GM23248 (cell line): Measurements from ENCODE around the gene CHST5. TPM values are rescaled to one million over a fixed set of nuclear protein-coding genes. Genes with fewer than 3 reads are reported as not detected.

ENCODE experiments used
- DNase-seq: peaks from one replicate; pipeline ENCODE4 v3.0.0-alpha.2; 2015
- H2AFZ ChIP-seq: fragments of 200-600 bp; sonication (generic); 2 replicates; pipeline ENCODE4 v1.6.1; 2016; ENCODE audit warnings: antibody characterized with exemption
- H3F3A ChIP-seq: fragments of 200-600 bp; sonication (generic); 2 replicates; pipeline ENCODE4 v1.6.1; 2016; ENCODE audit warnings: mild to moderate bottlenecking, antibody characterized with exemption, mixed run types; ENCODE audit not compliant: insufficient read depth
- H3K27ac ChIP-seq: fragments of 200-600 bp; sonication (generic); 2 replicates; pipeline ENCODE4 v1.5.1; 2016; ENCODE audit warnings: mild to moderate bottlenecking
- H3K27me3 ChIP-seq: fragments of 200-600 bp; sonication (generic); replicated peaks from 2 replicates; pipeline ENCODE4 v1.6.1; 2016; ENCODE audit warnings: mild to moderate bottlenecking; ENCODE audit not compliant: insufficient read depth
- H3K36me3 ChIP-seq: fragments of 200-600 bp; sonication (generic); 2 replicates; pipeline ENCODE4 v1.6.1; 2016; ENCODE audit warnings: low read depth, mild to moderate bottlenecking
- H3K4me1 ChIP-seq: fragments of 200-600 bp; sonication (generic); 2 replicates; pipeline ENCODE4 v1.6.1; 2016; ENCODE audit warnings: mild to moderate bottlenecking; ENCODE audit not compliant: insufficient read depth
- H3K4me2 ChIP-seq: fragments of 200-600 bp; sonication (generic); one replicate; pipeline ENCODE4 v1.6.1; 2016; ENCODE audit warnings: mild to moderate bottlenecking; ENCODE audit not compliant: unreplicated experiment
- H3K4me3 ChIP-seq: fragments of 200-600 bp; sonication (generic); 2 replicates; pipeline ENCODE4 v1.5.1; 2016; ENCODE audit warnings: mild to moderate bottlenecking
- H3K79me2 ChIP-seq: fragments of 200-600 bp; sonication (generic); 2 replicates; pipeline ENCODE4 v1.6.1; 2016; ENCODE audit warnings: mild to moderate bottlenecking; ENCODE audit not compliant: insufficient read depth
- H3K9ac ChIP-seq: fragments of 200-600 bp; sonication (generic); 2 replicates; pipeline ENCODE4 v1.6.1; 2016; ENCODE audit warnings: mild to moderate bottlenecking
- H3K9me2 ChIP-seq: fragments of 200-600 bp; sonication (generic); 2 replicates; pipeline ENCODE4 v1.6.1; 2016; ENCODE audit warnings: mixed run types, mild to moderate bottlenecking, moderate library complexity; ENCODE audit not compliant: insufficient read depth
- H3K9me3 ChIP-seq: fragments of 200-600 bp; sonication (generic); one replicate; pipeline ENCODE4 v1.6.1; 2017; ENCODE audit warnings: low read depth
- H4K20me1 ChIP-seq: fragments of 200-600 bp; sonication (generic); 2 replicates; pipeline ENCODE4 v1.6.0; 2016; ENCODE audit not compliant: insufficient read depth
- EZH2 ChIP-seq: fragments of 200-600 bp; sonication (generic); IDR thresholded peaks from 2 replicates; pipeline ENCODE4 v1.6.1; 2018; ENCODE audit warnings: antibody characterized with exemption, mild to moderate bottlenecking; ENCODE audit not compliant: insufficient read depth, poor library complexity, severe bottlenecking
- EZH2phosphoT487 ChIP-seq: fragments of 200-600 bp; sonication (generic); IDR thresholded peaks from 2 replicates; pipeline ENCODE4 v1.6.1; 2018; ENCODE audit warnings: antibody characterized with exemption, moderate library complexity, mild to moderate bottlenecking, low read depth; ENCODE audit not compliant: insufficient read depth
- WGBS, 2 experiments: methylation state at CpG; one replicate each; pipeline ENCODE4 v1.1.6; 2015 to 2017; ENCODE audit warnings: low lambda C conversion rate in 2 of 2, low coverage in 1 of 2; ENCODE audit errors: missing lambda C conversion rate in 2 of 2; 5-methylcytosine and 5-hydroxymethylcytosine counted together
- in situ Hi-C: fragments of 300-500 bp; cut with MboI; formaldehyde crosslinking; loops from 2 replicates; pipeline ENCODE4 v1.15.0; 2020
- polyA plus RNA-seq: library from polyadenylated mRNA; unstranded; fragments of >200 nt; fragmentation: Nextera tagmentation; extraction: Ambion mirVana; gene quantifications from 2 replicates; pipeline ENCODE4 v1.2.1, GENCODE V29; 2016
- total RNA-seq: library from RNA; depleted of rRNA; stranded (reverse); fragments of >200 nt; shearing (Covaris generic); gene quantifications from 2 replicates; pipeline ENCODE4 v1.2.3, GENCODE V29; 2014

Gene CHST5
- total and polyA plus RNA-seq, 2 experiments from 2014 or later: not detected

DNA sequence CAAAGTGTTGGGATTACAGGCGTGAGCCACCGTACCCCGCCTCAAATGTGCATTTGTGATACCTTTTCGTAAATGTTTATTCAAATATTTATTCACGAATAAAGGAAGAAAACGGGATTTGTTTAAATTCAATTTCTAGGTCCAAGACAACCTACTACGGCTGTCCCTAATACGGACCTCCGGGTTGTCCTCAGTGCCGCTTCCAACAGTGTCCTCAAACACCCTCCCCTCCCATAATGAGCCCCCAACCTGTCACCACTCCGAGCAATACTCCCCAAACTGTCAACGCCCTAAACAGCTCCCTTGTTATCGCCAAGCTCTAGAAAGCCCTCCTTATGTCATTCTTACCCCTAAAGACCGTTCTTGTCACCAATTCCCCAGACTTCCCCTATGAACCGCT, 29.7 kb upstream of the CHST5 start:
- 18 to 20% methylated on average over 15 of the region's 15 CpGs for WGBS, 2 experiments
- Histone ChIP-seq H3K27me3 (no peaks in the 10 kb centered on the region), H3K4me3 (peak overlapping the region; percentile 88), H3K9me3 (no peaks in the 10 kb centered on the region), H3K36me3 (peaks cover 26% of the 10 kb centered on the region), H4K20me1 (peaks cover 4% of the 10 kb centered on the region; the same call in 1 of the 2 replicates), H3K79me2 (peaks cover 44% of the 10 kb centered on the region), H3K4me2 (peak overlapping the region; percentile 98), H3K9ac (peak overlapping the region; percentile 80), H3F3A (peaks cover 14% of the 10 kb centered on the region; the same call in 1 of the 2 replicates), H3K4me1 (peaks cover 18% of the 10 kb centered on the region; the same call in 1 of the 2 replicates), H3K9me2 (no peaks in the 10 kb centered on the region), H2AFZ (peak overlapping the region; percentile 99), H3K27ac (0 out of 2 replicates have a peak overlapping the region, but pooled peaks have one; percentile 4)
- in situ Hi-C loops: no loop called here
- TF ChIP-seq EZH2: no peak
- TF ChIP-seq EZH2phosphoT487: no peak
- no peak for DNase-seq

DNA sequence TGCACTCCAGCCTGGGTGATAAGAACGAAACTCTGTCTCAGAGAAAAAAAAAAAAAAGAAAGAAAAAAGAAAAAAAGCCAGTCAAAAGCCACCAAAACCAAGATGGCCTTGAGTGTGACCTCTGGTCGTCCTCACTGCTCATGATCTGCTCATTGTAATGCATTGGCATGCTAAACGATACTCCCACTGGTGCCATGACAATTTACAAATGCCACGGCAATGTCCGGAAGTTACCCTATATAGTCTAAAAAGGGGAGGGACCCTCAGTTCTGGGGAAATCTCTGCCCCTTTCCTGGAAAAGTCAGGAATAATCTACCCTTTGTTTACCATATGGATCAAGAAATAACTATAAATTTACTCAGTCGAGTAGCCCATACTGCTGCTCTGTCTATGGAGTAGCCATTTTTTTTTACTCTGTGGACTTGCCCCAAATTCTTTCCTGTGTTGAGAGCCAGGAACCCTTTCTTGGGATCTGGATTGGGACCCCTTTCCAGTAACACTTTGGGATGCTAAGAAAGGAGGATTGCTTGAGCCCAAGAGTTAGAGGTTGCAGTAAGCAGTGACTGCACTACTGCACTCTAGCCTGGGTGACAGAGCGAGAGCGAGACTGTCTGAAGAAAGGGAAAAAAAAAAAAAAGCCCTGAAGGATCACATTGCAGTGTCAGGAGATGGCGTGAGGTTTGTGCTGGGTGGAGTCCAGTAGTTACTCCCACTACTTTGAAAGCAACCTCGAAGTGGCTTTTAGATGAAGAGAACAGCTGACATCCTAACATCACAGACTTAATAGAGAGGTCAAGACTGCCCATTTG, 23.9 kb upstream of the CHST5 start:
- Histone ChIP-seq H3K9me2 (no peaks in the 10 kb centered on the region), H3K79me2 (no peaks in the 10 kb centered on the region), H3K9me3 (no peaks in the 10 kb centered on the region), H4K20me1 (no peaks in the 10 kb centered on the region), H3K36me3 (no peaks in the 10 kb centered on the region), H3K27me3 (no peaks in the 10 kb centered on the region), H3K9ac (no peak overlapping the region), H3K4me2 (no peak overlapping the region), H3K27ac (no peak overlapping the region), H3K4me3 (no peak overlapping the region), H2AFZ (peak overlapping the region; percentile 67), H3F3A (peaks cover 9% of the 10 kb centered on the region), H3K4me1 (peaks cover 4% of the 10 kb centered on the region; the same call in 1 of the 2 replicates)
- WGBS, 2 experiments: 33% methylated on average over 9 to 10 of the region's 10 CpGs
- DNase-seq: peak; percentile 74
- no peak for TF ChIP-seq EZH2phosphoT487
- TF ChIP-seq EZH2: no peak
- in situ Hi-C loops: no loop called here

DNA sequence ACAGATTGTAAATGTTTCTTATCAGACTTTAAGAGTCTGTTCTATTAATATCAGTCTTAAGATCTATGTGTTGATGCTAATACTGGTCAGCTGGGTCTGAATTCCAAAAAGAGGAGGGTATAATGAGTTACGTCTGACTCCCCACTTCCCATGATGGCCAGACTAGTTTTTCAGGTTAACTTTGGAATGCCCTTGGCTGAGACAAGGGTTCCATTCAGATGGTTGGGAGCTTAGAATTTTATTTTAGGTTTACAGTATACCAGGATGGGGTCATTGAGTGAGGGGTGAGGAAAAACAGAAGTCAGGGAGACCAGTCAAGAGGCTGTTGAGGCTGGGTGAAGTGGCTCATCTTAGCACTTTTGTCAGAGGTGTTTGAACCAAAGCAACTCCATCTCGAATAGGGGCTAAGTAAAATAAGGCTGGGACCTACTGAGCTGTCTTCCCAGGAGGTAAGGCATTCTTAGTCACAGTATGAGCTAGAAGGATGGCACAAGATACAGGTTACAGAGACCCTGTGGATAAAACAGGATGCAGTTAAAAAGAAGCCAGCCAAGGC, 23.0 kb upstream of the CHST5 start:
- DNase-seq: no peak
- Histone ChIP-seq H3K79me2 (0 out of 2 replicates have a peak, but pooled peaks cover 3% of the 10 kb centered on the region), H3K27me3 (no peaks in the 10 kb centered on the region), H3K4me3 (no peak overlapping the region), H2AFZ (no peak overlapping the region), H3K9me2 (no peaks in the 10 kb centered on the region), H3K36me3 (no peaks in the 10 kb centered on the region), H3F3A (peaks cover 5% of the 10 kb centered on the region), H3K27ac (no peak overlapping the region), H4K20me1 (no peaks in the 10 kb centered on the region), H3K4me1 (peaks cover 4% of the 10 kb centered on the region; the same call in 1 of the 2 replicates), H3K4me2 (no peak overlapping the region), H3K9ac (no peak overlapping the region), H3K9me3 (no peaks in the 10 kb centered on the region)
- TF ChIP-seq EZH2phosphoT487 (no peak), EZH2 (no peak)
- in situ Hi-C loops: no loop called here
- WGBS, 2 experiments: 53 to 59% methylated on average over 2 of the region's 2 CpGs

DNA sequence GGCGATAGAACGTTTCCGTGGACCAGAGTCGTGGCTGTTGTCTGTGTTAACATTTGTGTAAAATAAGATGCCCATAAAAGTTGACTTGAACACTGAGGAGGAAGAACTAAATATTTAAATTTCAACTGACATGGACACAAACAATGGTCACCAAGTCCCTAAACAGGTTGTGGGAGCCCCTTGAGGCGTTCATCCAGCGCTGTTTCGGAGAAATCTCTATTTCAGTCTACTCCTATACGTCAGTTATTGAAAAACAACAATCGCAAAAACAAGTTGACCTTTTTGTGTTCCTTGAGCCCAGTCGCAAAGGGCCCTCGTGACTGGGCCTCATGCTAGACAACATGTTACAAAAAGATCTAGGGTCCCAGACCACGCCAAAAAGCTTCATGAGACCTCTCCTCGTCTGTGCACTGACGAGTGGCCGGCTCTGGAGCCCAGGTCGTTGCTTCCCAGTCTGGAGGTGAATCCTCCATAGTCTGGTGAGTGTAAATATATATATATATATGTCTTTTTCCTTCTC, 20.6 kb upstream of the CHST5 start:
- Histone ChIP-seq H4K20me1 (no peaks in the 10 kb centered on the region), H2AFZ (peak overlapping the region; percentile 98), H3K4me1 (peaks cover 4% of the 10 kb centered on the region; the same call in 1 of the 2 replicates), H3K4me2 (peak overlapping the region; percentile 93), H3K9me3 (no peaks in the 10 kb centered on the region), H3K9ac (peak overlapping the region; percentile 86), H3K79me2 (0 out of 2 replicates have a peak, but pooled peaks cover 3% of the 10 kb centered on the region), H3F3A (peaks cover 4% of the 10 kb centered on the region), H3K9me2 (no peaks in the 10 kb centered on the region), H3K27me3 (no peaks in the 10 kb centered on the region), H3K4me3 (peak overlapping the region; percentile 84), H3K27ac (peak overlapping the region; percentile 76), H3K36me3 (no peaks in the 10 kb centered on the region)
- whole genome bisulfite sequencing, 2 experiments: 43 to 46% methylated on average over 16 of the region's 16 CpGs
- DNase-seq: no peak
- in situ Hi-C loops: no loop called here
- no peak for TF ChIP-seq EZH2phosphoT487
- no peak for TF ChIP-seq EZH2
